ENCODE results near the gene IGF1R.

GRCh38 chr15:98712845-98713584 is 64.7 kb downstream of the IGF1R start:
- TF ChIP-seq EZH2phosphoT487 (IDR thresholded peaks at IDR 0.05; ENCODE audit: low read depth) (no peak), CTCF (IDR thresholded peaks at IDR 0.05; ENCODE audit: low read depth, low read length) (no peak)
